ENCODE data around the gene BLMH.

BLMH gene

DNA sequence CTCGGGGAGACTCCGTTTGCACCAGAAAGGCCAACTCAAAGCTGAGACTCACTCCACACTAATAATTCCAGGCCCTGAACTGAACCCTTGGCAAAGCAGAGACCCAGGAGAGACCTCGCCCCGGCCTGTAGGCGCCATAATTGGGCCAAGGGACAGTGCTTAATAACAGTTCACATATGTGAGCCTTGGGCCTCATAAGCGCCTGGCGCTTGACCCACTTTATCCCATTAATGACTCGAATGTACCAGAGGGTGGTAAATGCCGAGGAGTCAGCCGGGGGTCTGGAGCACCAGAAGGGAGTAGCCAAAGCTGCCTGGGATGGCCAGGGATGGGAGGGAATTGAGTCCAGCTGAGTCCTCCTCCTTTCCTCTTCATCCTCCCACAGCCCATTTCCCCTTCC is 80.8 kb downstream of the BLMH start:
- TF ChIP-seq MAX (IDR thresholded peaks at IDR 0.05; ENCODE audit: low read depth, low read length) (no peak), MYC (IDR thresholded peaks at IDR 0.05; ENCODE audit: low read depth, low read length) (no peak), POLR2A (IDR thresholded peaks at IDR 0.05; ENCODE audit: extremely low read depth, insufficient read length) (no peak)
- TF ChIP-seq, protein P1, sequence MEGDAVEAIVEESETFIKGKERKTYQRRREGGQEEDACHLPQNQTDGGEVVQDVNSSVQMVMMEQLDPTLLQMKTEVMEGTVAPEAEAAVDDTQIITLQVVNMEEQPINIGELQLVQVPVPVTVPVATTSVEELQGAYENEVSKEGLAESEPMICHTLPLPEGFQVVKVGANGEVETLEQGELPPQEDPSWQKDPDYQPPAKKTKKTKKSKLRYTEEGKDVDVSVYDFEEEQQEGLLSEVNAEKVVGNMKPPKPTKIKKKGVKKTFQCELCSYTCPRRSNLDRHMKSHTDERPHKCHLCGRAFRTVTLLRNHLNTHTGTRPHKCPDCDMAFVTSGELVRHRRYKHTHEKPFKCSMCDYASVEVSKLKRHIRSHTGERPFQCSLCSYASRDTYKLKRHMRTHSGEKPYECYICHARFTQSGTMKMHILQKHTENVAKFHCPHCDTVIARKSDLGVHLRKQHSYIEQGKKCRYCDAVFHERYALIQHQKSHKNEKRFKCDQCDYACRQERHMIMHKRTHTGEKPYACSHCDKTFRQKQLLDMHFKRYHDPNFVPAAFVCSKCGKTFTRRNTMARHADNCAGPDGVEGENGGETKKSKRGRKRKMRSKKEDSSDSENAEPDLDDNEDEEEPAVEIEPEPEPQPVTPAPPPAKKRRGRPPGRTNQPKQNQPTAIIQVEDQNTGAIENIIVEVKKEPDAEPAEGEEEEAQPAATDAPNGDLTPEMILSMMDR (IDR thresholded peaks at IDR 0.05; ENCODE audit: low read depth, low read length): no peak
- no peak overlapping the region for H3K4me3 ChIP-seq (ENCODE audit: low read depth, low read length)
- no peak for DNase-seq (ENCODE audit: low read depth)

- no peak for DNase-seq (ENCODE audit: low read depth)
- no peak overlapping the region for H3K4me3 ChIP-seq (ENCODE audit: low read depth, low read length)
- no peak for TF ChIP-seq MYC (IDR thresholded peaks at IDR 0.05; ENCODE audit: low read depth, low read length)
- no peak for TF ChIP-seq POLR2A (IDR thresholded peaks at IDR 0.05; ENCODE audit: extremely low read depth, insufficient read length)
- TF ChIP-seq MAX (IDR thresholded peaks at IDR 0.05; ENCODE audit: low read depth, low read length): no peak
- TF ChIP-seq, protein P1 (IDR thresholded peaks at IDR 0.05; ENCODE audit: low read depth, low read length): no peak
These were observed 81.4 kb downstream of the BLMH start for GRCh38 chr17:30210366-30210765.

DNA sequence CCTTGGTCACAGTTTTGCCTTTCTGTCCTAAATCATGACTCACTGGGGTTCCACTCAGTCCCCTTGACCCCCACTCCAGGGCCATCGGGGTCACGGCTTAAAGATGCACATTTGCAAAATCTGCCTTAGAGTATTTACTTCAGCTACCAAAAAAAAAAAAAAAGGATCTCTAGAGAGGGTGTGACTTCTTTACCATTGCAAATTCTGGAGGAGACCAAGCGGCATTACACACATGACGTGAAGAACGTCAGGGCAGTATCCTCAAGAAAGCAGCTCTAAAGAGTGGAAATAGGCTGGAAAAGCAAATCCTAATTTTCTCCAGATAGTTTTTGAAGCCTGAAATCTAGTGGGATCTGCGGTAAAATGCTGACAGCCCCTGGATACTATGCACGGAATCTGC is 81.8 kb downstream of the BLMH start:
- TF ChIP-seq MYC (IDR thresholded peaks at IDR 0.05; ENCODE audit: low read depth, low read length) (no peak), MAX (IDR thresholded peaks at IDR 0.05; ENCODE audit: low read depth, low read length) (no peak), POLR2A (IDR thresholded peaks at IDR 0.05; ENCODE audit: extremely low read depth, insufficient read length) (no peak)
- TF ChIP-seq, protein P1 (IDR thresholded peaks at IDR 0.05; ENCODE audit: low read depth, low read length): no peak
- no peak for DNase-seq (ENCODE audit: low read depth)
- H3K4me3 ChIP-seq (ENCODE audit: low read depth, low read length): no peak overlapping the region

GRCh38 chr17:30208214-30208613 is 83.5 kb downstream of the BLMH start:
- TF ChIP-seq MYC (IDR thresholded peaks at IDR 0.05; ENCODE audit: low read depth, low read length) (no peak), POLR2A (IDR thresholded peaks at IDR 0.05; ENCODE audit: extremely low read depth, insufficient read length) (no peak), MAX (IDR thresholded peaks at IDR 0.05; ENCODE audit: low read depth, low read length) (no peak)
- TF ChIP-seq, protein P1 (IDR thresholded peaks at IDR 0.05; ENCODE audit: low read depth, low read length): no peak
- H3K4me3 ChIP-seq (ENCODE audit: low read depth, low read length): no peak overlapping the region
- no peak for DNase-seq (ENCODE audit: low read depth)

DNA sequence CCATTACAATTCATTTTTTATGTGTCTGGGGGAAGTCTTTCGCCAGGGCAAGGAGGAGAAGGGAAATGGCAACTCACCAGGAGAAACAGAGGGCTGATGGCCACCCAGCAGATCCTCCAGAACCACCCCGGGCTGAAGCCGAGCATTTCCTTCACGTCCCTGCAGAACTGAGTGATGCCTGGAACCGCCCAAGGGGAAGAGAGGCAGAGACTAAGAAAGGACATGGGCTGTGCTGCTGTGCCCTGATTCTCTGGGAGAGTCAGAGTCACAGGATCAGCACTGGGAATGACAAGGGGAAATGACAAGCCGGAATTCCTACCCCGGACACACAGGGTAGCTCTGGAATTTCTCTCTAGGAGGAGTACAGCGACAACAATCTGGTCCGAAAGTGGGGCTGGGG is 84.1 kb downstream of the BLMH start:
- TF ChIP-seq MYC (IDR thresholded peaks at IDR 0.05; ENCODE audit: low read depth, low read length) (no peak), POLR2A (IDR thresholded peaks at IDR 0.05; ENCODE audit: extremely low read depth, insufficient read length) (no peak), MAX (IDR thresholded peaks at IDR 0.05; ENCODE audit: low read depth, low read length) (no peak)
- TF ChIP-seq, protein P1 (IDR thresholded peaks at IDR 0.05; ENCODE audit: low read depth, low read length): no peak
- no peak overlapping the region for H3K4me3 ChIP-seq (ENCODE audit: low read depth, low read length)
- no peak for DNase-seq (ENCODE audit: low read depth)
